SIG-M5 treated with dmso at 0.1 percent for 504 hours (cell line): ENCODE data around the gene TACC3.

Source experiments
- DNase-seq: peaks from one replicate; lab custom pipeline; 2025; ENCODE audit not compliant: unreplicated experiment; lab: John Stamatoyannopoulos, UW

TACC3 gene

GRCh38 chr4:1744552-1744951 lies 23.2 kb downstream of the TACC3 start:
- DNase-seq, result no peak

- no peak for DNase-seq
Measured at GRCh38 chr4:1745165-1745564, 23.8 kb downstream of the TACC3 start.

GRCh38 chr4:1745697-1746096 lies 24.4 kb downstream of the TACC3 start:
- DNase-seq, result no peak

GRCh38 chr4:1746265-1746691 lies 25.0 kb downstream of the TACC3 start:
- peak; percentile 35 for DNase-seq

- DNase-seq, result no peak
Measured at GRCh38 chr4:1746919-1747602, 25.7 kb downstream of the TACC3 start.

- DNase-seq, result no peak
Measured at GRCh38 chr4:1747603-1747967, 26.3 kb downstream of the TACC3 start.

GRCh38 chr4:1748465-1748995 lies 27.2 kb downstream of the TACC3 start:
- peak; percentile 64 for DNase-seq

DNA sequence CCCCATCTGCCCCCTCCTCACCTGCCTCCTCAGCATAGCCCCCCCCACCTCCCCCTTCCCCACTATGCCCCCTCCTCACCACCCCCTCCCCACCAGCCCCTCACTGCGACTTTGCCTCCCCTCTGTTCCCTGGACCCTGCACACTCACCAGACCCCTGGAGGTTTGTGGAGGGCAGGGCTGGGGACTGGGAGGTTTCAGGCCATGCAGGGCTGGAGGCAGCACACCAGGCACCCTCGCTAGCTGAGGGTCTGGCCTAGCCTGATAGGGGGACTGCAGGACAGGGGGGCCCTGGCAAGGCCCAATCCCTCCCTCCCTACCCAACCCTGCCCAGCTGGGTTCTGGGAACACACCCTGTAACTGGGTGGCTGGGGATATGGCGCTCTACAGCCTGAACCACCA lies 28.0 kb downstream of the TACC3 start:
- no peak for DNase-seq

GRCh38 chr4:1749826-1750225 lies 28.5 kb downstream of the TACC3 start:
- no peak for DNase-seq

- no peak for DNase-seq
Measured at GRCh38 chr4:1750381-1751154, 29.2 kb downstream of the TACC3 start.

DNA sequence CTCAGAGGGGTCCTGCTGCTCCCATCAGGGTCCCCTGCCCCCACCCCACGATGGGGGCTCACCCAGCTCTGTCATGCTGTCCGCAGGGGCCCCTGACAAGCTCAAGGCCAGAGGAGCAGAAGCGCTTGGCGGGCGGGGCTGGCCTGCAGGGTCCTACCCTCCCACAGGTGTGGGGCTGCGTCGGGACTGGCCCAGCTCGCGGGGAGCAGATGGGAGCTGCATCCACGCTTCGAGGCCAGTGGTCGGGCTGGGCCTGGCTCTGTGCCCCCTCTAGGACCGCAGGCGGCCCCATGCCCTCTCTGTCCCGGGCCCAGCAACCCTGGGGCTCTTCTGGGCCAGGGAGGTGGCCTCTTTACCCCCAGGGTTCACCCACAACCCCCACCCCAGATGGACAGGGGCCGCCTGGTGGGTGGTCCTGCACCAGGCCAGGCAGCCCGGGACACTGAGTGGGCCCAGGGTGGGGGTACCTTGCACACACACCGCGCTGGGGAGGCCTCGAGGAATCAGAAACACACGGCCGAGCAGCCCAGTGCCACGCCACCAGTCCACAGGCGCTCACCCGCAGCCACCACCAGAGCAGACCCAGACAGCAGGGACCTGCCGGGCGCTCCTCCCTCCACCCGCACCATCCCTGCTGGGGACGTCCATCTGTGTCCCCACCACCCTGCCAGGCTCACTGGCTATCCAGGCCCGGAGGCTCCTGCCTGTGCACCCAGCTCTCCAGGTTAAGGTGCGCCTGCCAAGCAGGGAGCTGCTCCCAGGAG lies 30.0 kb downstream of the TACC3 start:
- no peak for DNase-seq

DNA sequence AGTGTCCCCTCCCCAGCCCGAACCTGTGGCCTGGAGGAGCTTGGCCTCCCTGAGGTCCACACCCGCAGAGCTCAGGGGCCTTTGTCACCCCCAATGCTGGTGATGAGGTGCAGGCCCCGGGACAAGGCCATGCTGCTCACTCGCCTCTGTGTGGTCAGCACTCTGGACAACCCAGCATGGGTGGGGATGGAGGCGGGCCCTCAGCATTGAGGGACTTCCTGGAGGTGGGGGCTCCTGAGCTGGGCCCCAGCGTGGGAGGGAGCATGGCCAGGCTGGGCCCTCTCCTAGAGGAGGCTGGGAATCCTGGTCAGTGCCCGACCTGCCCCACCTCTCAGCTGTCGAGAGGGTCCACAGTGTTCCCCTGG lies 30.6 kb downstream of the TACC3 start:
- DNase-seq, result no peak

GRCh38 chr4:1752284-1753041 lies 31.1 kb downstream of the TACC3 start:
- no peak for DNase-seq

GRCh38 chr4:1753294-1753696 lies 32.0 kb downstream of the TACC3 start:
- no peak for DNase-seq

DNA sequence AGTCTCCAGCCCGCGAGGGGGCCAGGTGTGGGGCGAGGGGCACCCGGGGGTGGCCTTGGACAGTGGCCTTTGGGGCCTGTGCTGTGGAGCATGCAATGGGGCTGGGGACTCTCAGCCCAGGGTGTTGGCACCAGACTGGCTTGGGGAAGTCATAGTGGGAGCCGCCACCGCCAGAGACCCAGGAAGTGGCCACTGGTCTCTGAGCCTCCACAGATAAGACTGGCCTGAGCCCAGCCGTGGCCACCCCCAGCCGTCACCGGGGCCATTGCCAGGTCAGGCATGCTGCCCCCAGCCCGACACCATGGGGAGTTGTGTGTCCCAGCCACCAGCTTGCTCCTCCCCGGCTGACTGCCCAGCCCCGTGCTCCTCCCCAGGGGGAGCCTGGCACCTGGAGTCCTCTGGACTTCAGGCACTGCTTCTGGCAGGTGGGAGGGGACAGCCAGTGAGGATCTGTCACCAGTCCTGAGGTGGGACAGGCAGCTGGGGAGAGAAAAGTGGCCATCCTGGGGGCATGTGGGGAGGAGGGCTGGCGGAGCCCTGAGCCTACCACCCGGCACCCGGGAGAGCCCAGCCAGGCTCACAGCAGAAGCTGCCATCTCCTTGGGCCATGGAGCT lies 32.5 kb downstream of the TACC3 start:
- DNase-seq, result no peak

GRCh38 chr4:1754336-1754735 lies 33.0 kb downstream of the TACC3 start:
- no peak for DNase-seq

GRCh38 chr4:1755297-1755696 lies 34.0 kb downstream of the TACC3 start:
- no peak for DNase-seq

DNA sequence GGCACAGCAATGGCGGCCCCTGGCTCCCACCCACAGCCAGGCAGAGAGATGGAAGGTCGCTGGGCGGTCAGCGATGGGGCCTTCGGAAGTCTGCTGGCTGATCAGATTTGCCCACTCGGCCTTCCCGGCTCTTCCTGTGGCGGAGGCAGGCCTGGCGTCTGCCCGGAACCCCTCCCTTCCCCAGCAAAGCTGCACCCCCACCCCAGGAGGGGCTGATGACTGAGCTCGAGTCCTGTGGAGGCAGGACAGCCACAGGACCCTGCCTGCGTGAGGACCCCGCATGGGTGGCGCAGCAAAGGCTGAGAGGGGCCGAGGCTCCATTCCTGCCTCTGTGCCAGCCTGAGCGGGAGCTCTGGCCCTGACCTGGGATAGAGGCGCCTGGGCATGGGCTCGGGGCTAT lies 34.8 kb downstream of the TACC3 start:
- DNase-seq, result no peak

DNA sequence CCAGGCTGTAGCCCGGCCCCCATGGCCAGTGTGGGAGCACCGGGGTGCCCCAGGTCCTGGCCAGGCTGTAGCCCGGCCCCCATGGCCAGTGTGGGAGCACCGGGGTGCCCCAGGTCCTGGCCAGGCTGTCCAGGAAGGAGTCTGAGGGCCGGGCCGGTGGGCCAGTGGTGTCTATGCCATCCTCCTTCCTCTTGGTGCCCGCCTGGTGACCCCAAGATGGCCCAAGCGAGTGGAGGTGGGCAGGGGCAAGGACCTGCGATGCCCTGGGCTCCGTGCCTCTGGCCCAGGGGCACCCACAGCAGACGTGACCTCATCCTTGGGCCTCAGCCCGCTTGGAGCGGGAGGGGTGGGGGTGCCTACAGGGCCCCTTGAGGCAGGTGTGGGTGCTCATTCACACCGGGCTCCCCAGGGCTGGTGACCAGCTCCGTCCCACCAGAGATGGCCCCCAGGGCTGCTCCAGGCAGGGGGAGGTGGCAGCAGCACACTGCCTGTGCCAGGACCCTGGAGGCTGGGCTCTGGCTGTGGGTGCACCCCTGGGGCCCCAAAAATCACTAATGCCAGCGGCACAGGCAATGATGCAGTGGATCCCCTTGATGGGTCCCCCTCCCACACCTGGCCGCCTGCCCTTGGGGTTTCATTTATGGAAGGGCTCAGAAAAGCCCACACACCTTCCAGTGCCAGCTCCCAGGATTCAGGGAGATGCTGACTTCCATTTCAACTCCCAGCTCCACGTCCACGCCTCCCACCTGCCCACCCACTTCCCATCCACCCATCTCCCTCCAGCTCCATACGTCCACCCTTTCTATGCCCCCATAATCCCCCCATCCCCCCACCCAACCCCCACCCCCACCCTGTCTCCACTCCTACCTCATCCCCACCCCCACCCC lies 35.8 kb downstream of the TACC3 start:
- DNase-seq, result no peak

DNA sequence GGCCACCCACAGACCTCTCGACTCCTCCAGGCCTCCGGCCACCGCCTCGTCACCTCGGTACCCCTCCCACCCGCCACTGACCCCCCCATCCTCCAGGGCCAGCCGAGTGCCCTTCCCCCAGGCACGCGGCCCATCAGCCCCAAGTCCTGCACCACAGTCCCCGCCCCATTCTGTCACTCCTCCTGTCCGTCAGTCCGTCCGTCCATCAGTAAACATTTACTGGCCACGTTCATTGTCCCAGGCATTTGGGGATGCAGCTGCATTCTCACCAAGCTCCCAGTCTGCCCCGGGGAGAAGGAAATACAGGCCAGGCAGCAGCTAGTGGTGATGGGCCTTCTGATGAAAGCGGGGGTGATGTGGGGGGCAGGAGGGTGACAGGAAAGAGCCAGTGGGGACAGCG lies 36.5 kb downstream of the TACC3 start:
- no peak for DNase-seq
